Activated CD4-positive, alpha-beta T cell treated with anti-CD3 and anti-CD28 coated beads, Interleukin-2, amount 10 ng/mL, durations not matched to agents 7 days and 5 days (primary cell): ENCODE measurements around the gene SMURF2. TPM values are rescaled to one million over a fixed set of nuclear protein-coding genes. Genes with fewer than 3 reads are reported as not detected.
"Not testable (repeated sequence)": the region's sequence is repeated elsewhere in the genome, so short reads cannot be mapped to it uniquely, and the experiment has no call there.

Experiments
- CTCF ChIA-PET: fragments of 350-600 bp; sonication (Branson Sonifier 250); formaldehyde crosslinking; loops from one replicate; lab custom pipeline; 2021; ENCODE audit warnings: antibody characterized with exemption; lab: Charles Lee
- POLR2A ChIA-PET: fragments of 350-600 bp; sonication (Branson Sonifier 250); formaldehyde crosslinking; loops from one replicate; lab custom pipeline; 2021; ENCODE audit warnings: antibody characterized with exemption; lab: Charles Lee
- DNase-seq: peaks from one replicate; pipeline ENCODE4 v3.0.0-alpha.2; 2020
- H3K27ac Mint-ChIP-seq: one replicate; pipeline ENCODE4 v1.8.0; 2021; ENCODE audit warnings: mild to moderate bottlenecking, moderate library complexity, mixed read lengths
- H3K27me3 Mint-ChIP-seq: one replicate; pipeline ENCODE4 v1.8.0; 2021; ENCODE audit warnings: mixed read lengths
- H3K36me3 Mint-ChIP-seq: one replicate; pipeline ENCODE4 v1.8.0; 2021; ENCODE audit warnings: low read depth, mixed read lengths
- H3K4me1 Mint-ChIP-seq: one replicate; pipeline ENCODE4 v1.8.0; 2021; ENCODE audit warnings: mixed read lengths
- H3K4me3 Mint-ChIP-seq: one replicate; pipeline ENCODE4 v1.8.0; 2021; ENCODE audit warnings: mild to moderate bottlenecking, moderate library complexity, mixed read lengths
- H3K9me3 Mint-ChIP-seq: one replicate; pipeline ENCODE4 v1.8.0; 2021; ENCODE audit warnings: mixed read lengths
- total RNA-seq, 2 experiments: library from RNA; stranded (reverse); gene quantifications; one replicate each; pipeline ENCODE4 v1.2.3, GENCODE V29; 2021

Gene SMURF2
- total RNA-seq, 2 experiments from 2014 or later = 17.4 to 18.2 TPM

DNA sequence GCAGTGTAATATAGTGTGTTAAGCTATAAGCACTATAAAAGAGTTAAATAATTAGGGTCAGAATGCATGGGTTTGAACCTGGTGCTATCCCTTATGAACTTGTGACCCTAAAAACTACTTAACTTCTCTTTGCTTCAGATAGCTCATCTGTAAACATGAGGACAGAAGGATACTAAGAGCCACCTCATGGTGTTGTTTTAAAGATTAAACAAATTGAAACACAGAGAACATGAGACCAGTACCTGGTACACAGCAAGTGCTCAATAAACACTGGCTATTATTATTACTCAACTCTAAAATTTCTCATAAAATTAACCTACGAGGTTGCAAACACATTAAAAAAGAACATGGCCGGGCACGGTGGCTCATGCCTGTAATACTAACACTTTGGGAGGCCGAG lies 43.3 kb downstream of the SMURF2 start:
- peaks cover 4% of the 10 kb centered on the region for H3K36me3 Mint-ChIP-seq
- no peak for DNase-seq
- H3K9me3 Mint-ChIP-seq = no peaks in the 10 kb centered on the region
- H3K27me3 Mint-ChIP-seq = no peaks in the 10 kb centered on the region
- H3K4me1 Mint-ChIP-seq = peaks cover 4% of the 10 kb centered on the region
- no peak overlapping the region for H3K27ac Mint-ChIP-seq
- ChIA-PET POLR2A (no interaction called here), CTCF (no interaction called here)
- no peak overlapping the region for H3K4me3 Mint-ChIP-seq

DNA sequence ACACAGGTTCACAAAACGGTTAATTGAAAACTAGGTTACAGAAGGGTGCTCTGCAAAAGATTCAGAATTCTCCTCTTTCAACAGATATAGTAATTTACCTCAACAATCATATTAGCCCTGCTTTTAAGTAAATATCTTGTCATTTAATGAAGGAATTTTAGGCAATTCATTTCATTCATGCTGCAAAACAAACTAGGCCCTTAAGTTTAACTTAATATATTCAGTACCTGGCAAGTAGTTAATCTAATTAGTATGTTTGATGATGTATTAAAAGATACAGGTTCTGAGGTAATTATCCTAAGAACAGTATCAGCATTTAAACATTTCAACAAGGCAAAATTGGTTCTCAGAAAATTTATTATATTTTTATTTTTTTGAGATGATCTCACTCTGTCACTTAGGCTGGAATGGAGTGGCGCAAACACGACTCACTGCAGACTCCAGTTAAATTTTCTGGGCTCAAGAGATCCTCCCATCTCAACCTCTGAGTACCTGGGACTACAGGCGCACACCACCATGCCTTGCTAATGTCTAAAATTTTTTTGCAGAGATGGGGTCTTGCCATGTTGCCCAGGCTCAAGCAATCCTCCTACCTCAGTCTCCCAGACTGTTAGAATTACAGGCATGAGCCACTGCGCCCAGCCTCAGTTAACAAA lies 44.9 kb downstream of the SMURF2 start:
- H3K27ac Mint-ChIP-seq = no peak overlapping the region
- H3K4me3 Mint-ChIP-seq = no peak overlapping the region
- ChIA-PET CTCF (no interaction called here), POLR2A (no interaction called here)
- DNase-seq = no peak
- no peaks in the 10 kb centered on the region for H3K36me3 Mint-ChIP-seq
- H3K27me3 Mint-ChIP-seq = no peaks in the 10 kb centered on the region
- H3K4me1 Mint-ChIP-seq = peaks cover 4% of the 10 kb centered on the region
- H3K9me3 Mint-ChIP-seq = no peaks in the 10 kb centered on the region

DNA sequence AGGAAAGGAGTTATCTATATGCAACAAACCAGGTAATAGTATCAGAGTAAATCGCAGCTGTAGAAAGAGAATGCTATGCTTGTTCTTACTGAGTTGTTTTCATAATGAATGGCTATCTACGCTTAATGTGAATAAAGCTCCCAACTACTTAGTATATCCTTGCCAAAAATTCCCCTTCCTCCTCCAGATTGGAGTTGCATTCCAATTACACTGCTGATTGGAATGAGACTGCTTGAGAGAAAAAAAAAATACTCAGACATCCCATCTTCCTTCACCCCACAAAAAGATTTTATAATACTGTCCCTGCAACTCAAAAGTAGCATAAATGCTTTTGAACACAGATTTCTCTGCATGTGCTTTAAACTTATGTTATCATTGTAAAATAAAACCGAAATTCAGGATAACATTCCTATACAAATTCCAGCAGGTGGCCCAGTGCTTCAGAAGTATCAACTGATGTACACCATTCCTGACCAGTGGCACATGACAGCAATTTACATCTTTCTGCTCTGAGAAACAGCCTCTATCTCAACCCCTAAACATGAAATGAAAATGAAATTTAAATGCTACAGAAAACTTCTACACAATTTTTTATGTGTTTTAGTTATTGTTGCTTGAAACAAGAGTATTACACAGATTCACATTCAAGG lies 47.0 kb downstream of the SMURF2 start:
- no peak overlapping the region for H3K4me3 Mint-ChIP-seq
- ChIA-PET CTCF (interaction anchor here (1.7 kb wide), 1 partner anchor 17 kb away, joined by 4 read pairs; no protein-coding TSS in a partner anchor), POLR2A (no interaction called here)
- no peak for DNase-seq
- no peak overlapping the region for H3K27ac Mint-ChIP-seq
- H3K27me3 Mint-ChIP-seq = no peaks in the 10 kb centered on the region
- no peaks in the 10 kb centered on the region for H3K9me3 Mint-ChIP-seq
- H3K4me1 Mint-ChIP-seq = peaks cover 4% of the 10 kb centered on the region
- H3K36me3 Mint-ChIP-seq = no peaks in the 10 kb centered on the region

DNA sequence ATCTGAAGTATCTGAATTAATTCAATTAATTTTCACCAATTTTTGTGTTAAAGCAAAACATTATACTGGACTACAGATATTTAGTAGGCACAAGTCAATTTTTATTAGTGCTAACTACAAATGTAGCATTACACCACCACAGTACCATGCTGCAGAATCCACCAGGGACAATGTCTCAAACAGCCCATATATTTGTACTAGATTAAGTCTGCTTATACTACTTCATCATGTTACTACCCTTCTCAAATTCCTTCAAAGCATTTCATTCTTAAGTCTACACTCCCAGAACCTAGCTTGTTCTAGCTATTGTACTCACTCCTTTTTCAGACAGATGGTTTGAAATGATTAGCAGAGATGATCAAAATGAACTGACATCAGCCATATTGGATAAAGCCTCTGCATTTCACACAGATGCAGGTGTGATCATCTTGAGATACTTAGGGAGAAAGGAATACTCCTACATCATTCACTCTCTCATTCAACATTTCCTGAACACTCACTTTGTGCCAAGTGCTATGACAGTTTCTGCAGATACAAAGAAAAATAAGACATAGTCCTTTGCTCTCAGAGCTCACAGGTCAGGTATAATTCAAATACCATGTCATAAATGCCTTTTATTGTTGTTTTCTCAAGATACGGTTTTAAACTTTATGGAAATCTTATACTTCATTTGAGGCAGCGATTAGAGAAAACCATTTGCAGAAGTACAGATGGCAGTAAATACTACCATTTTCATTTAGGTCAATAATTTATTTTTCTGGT lies 47.7 kb downstream of the SMURF2 start:
- Mint-ChIP-seq H3K4me1 (peaks cover 7% of the 10 kb centered on the region), H3K27ac (no peak overlapping the region), H3K36me3 (peaks cover 5% of the 10 kb centered on the region), H3K27me3 (no peaks in the 10 kb centered on the region), H3K9me3 (no peaks in the 10 kb centered on the region), H3K4me3 (no peak overlapping the region)
- POLR2A ChIA-PET = no interaction called here
- CTCF ChIA-PET = interaction anchor here (0.6 to 1.7 kb wide), 3 partner anchors 9 to 18 kb away, joined by 3 to 4 read pairs (median 4); no protein-coding TSS in a partner anchor
- DNase-seq = no peak

DNA sequence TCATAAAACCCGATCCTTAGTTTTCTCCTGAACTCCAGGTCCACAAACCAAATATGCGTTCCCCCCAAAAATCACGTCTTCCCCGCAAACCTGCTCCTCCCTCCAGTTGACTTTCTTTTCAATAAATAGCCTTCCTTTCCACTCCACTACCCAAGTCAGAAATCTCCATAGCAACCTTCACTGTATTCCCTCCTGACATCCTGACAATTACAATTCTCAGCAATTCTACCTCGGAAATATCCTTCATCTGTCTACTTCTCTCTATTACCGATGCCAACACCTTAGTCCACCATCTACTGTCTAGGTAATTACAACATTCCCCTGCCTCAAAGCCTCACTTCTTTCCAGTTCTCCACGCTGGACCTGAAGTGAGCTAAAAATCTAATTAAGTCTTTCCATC lies 50.7 kb downstream of the SMURF2 start:
- no peak for DNase-seq
- H3K9me3 Mint-ChIP-seq = no peaks in the 10 kb centered on the region
- H3K4me3 Mint-ChIP-seq = no peak overlapping the region
- peaks cover 19% of the 10 kb centered on the region for H3K4me1 Mint-ChIP-seq
- peaks cover 13% of the 10 kb centered on the region for H3K36me3 Mint-ChIP-seq
- ChIA-PET CTCF (interaction anchor here (1.2 to 1.3 kb wide), 2 partner anchors 19 to 23 kb away, joined by 3 read pairs; no protein-coding TSS in a partner anchor), POLR2A (no interaction called here)
- H3K27me3 Mint-ChIP-seq = no peaks in the 10 kb centered on the region
- no peak overlapping the region for H3K27ac Mint-ChIP-seq

DNA sequence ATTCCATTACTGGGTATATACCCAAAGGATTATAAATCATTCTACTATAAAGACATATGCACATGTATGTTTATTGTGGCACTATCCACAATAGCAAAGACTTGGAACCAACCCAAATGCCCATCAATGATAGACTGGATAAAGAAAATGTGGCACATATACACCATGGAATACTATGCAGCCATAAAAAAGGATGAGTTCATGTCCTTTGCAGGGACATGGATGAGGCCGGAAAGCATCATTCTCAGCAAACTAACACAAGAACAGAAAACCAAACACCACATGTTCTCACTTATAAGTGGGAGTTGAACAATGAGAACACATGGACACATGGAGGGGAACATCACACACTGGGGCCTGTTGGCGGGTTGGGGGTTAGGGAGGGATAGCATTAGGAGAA lies 51.9 kb downstream of the SMURF2 start:
- H3K4me3 Mint-ChIP-seq, H3K27ac Mint-ChIP-seq, POLR2A ChIA-PET, H3K27me3 Mint-ChIP-seq, H3K9me3 Mint-ChIP-seq, DNase-seq: not testable (repeated sequence)
- CTCF ChIA-PET = interaction anchor here (0.7 kb wide), 1 partner anchor 190 kb away, joined by 3 read pairs; no protein-coding TSS in a partner anchor
- H3K4me1 Mint-ChIP-seq = peaks cover 19% of the 10 kb centered on the region
- peaks cover 13% of the 10 kb centered on the region for H3K36me3 Mint-ChIP-seq

DNA sequence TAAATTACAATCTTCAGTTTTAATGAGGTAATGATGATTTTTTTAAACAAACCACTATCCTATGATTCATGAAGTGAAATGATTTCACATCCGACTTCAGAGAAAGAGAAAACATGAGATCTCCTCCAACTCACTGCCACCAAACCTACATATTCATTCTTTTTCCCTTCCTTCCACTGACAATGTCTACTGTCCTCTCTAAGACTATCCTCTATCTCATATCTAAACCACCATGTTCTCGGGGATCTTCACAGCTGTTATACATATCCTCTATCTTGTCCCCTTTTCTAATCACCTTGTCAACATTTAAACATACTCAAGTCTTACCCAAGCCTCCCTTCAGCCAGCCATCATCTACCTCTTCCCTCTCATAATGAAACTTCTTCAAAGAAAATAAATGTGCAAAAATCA lies 53.5 kb downstream of the SMURF2 start:
- DNase-seq = no peak

DNA sequence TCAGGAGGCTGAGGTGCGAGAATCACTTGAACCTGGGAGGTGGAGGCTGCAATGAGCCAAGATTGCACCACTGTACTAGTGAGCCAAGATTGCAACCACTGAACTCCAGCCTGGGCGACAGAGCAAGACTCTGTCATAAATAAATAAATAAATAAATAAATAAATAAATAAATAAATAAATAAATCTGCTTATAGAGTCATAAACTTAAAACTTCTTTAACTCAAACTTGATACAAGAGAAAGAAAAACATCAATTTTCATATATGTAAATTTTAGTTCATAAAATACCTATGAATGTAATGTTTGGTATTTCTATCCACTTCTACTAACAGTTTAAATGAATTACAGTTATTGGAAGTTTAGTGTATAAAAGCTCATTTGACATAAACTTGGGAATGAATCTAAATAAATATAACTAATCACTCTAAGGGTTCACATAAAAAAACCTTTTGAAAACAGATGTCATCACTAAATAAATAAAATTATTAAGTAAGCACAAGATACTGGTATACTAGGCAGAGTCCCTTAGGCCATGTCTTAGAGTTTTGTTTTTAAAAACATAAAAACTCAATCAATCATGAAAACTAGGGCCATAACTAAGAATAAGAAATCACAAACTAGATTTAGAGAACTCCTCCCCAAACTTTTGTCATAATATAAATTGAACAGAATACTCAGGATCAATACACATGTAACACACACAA lies 54.1 kb downstream of the SMURF2 start:
- ChIA-PET CTCF (no interaction called here), POLR2A (no interaction called here)
- peaks cover 15% of the 10 kb centered on the region for H3K4me1 Mint-ChIP-seq
- H3K36me3 Mint-ChIP-seq = peaks cover 13% of the 10 kb centered on the region
- no peak for DNase-seq
- no peak overlapping the region for H3K4me3 Mint-ChIP-seq
- no peak overlapping the region for H3K27ac Mint-ChIP-seq
- H3K9me3 Mint-ChIP-seq = no peaks in the 10 kb centered on the region
- no peaks in the 10 kb centered on the region for H3K27me3 Mint-ChIP-seq

More for the DNA sequence above, 53.5 kb downstream of the SMURF2 start:
- CTCF ChIA-PET = no interaction called here
- no peaks in the 10 kb centered on the region for H3K27me3 Mint-ChIP-seq
- H3K4me1 Mint-ChIP-seq = peaks cover 15% of the 10 kb centered on the region
- H3K27ac Mint-ChIP-seq = peak overlapping the region; percentile 1
- POLR2A ChIA-PET = no interaction called here
- H3K9me3 Mint-ChIP-seq = no peaks in the 10 kb centered on the region
- H3K36me3 Mint-ChIP-seq = peaks cover 13% of the 10 kb centered on the region
- no peak overlapping the region for H3K4me3 Mint-ChIP-seq

DNA sequence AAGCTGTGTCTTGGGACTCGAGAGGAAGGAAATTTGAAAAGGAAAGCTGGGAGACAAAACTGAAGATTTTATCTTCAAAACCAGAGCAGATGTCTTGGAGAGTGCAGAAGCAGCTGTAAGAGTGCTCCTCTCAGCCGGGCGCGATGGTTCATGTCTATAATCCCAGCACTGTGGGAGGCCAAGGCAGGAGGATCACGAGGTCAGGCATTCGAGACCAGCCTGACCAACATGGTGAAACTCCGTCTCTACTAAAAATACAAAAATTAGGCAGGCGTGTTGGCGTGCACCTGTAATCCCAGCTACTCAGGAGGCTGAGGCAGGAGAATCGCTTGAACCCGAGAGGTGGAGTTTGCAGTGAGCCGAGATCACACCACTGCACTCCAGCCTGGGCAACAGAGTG lies 57.6 kb downstream of the SMURF2 start:
- H3K4me3 Mint-ChIP-seq, H3K27ac Mint-ChIP-seq, H3K9me3 Mint-ChIP-seq, POLR2A ChIA-PET, H3K27me3 Mint-ChIP-seq, H3K36me3 Mint-ChIP-seq, DNase-seq: not testable (repeated sequence)
- CTCF ChIA-PET = interaction anchor here (0.6 kb wide), 1 partner anchor 127 kb away, joined by 4 read pairs; no protein-coding TSS in a partner anchor
- peaks cover 29% of the 10 kb centered on the region for H3K4me1 Mint-ChIP-seq

DNA sequence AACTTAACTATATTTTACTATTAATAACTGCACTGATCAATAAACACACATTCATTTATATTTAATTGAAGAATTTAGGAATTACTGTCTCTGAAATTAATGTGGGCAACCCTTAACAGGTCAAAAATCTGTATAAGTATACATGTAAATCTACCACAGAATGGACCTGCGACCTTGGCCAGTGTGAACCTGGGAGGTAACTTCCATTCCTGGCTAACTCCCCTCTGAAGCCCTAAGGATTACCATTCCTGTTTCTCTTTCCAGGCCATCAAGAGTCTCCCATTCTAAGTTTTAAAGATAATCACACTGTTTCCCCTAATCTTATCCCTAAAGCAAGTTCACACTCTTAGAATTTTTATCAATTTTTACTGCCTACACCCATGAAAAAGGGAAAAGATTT lies 58.1 kb downstream of the SMURF2 start:
- Mint-ChIP-seq H3K27me3 (no peaks in the 10 kb centered on the region), H3K9me3 (no peaks in the 10 kb centered on the region), H3K4me1 (peaks cover 29% of the 10 kb centered on the region), H3K36me3 (peaks cover 4% of the 10 kb centered on the region), H3K4me3 (no peak overlapping the region), H3K27ac (no peak overlapping the region)
- no peak for DNase-seq
- CTCF ChIA-PET = interaction anchor here (0.6 kb wide), 1 partner anchor 295 kb away, joined by 3 read pairs; no protein-coding TSS in a partner anchor
- POLR2A ChIA-PET = no interaction called here

DNA sequence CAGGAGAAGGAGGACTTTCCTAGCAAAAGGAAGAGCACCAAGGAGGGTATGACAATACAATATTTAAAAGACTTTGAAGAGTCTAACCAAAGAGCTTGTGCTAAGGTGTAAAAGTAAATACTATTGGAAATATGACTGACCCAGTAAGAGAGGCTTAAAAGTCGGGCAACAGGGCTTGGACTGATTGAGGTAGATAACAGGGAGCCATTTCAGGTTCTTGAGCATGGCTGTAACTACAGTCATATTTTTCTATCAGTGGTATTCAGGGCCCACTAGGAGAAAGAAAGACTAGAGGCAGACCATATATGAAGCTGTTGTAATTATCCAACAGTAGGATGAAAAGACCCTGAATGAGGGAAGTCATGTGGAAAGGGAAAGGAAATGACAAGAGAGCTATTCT lies 62.3 kb downstream of the SMURF2 start:
- ChIA-PET CTCF (interaction anchor here (0.6 to 1.6 kb wide), 6 partner anchors 11 to 1618 kb away, joined by 3 to 4 read pairs (median 3); no protein-coding TSS in a partner anchor), POLR2A (no interaction called here)
- Mint-ChIP-seq H3K4me3 (peak overlapping the region; percentile 57), H3K9me3 (no peaks in the 10 kb centered on the region), H3K27me3 (no peaks in the 10 kb centered on the region), H3K36me3 (peaks cover 14% of the 10 kb centered on the region), H3K4me1 (peaks cover 38% of the 10 kb centered on the region), H3K27ac (no peak overlapping the region)
- no peak for DNase-seq

DNA sequence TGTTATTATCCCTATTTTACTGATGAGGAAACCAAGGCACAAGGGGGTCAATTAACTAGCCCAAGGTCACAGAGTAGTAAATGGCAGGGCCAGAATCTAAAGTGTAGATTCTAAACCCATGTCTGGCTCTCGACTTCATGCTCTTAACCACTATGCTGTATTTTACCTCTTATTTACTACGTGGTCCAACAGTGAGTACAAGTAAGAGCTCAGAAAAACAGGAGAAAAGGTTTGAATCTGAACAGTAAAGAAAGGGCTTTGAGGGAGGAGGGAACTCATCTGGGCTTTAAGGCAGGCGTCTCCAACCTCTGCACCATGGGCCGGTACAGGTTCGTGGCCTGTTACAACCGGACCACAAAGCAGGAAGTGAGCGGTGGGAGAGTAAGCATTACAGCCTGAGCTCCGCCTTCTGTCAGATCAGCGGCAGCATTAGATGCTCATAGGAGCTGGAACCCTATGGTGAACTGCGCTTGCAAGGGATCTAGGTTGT lies 62.9 kb downstream of the SMURF2 start:
- H3K9me3 Mint-ChIP-seq = no peaks in the 10 kb centered on the region
- H3K4me3 Mint-ChIP-seq = peak overlapping the region; percentile 57
- H3K27ac Mint-ChIP-seq = peak overlapping the region; percentile 82
- H3K4me1 Mint-ChIP-seq = peaks cover 38% of the 10 kb centered on the region
- peak; percentile 80 for DNase-seq
- H3K27me3 Mint-ChIP-seq = no peaks in the 10 kb centered on the region
- CTCF ChIA-PET = interaction anchor here (0.9 to 1.6 kb wide), 5 partner anchors 10 to 58 kb away, joined by 3 to 4 read pairs (median 3); no protein-coding TSS in a partner anchor
- H3K36me3 Mint-ChIP-seq = peaks cover 14% of the 10 kb centered on the region
- POLR2A ChIA-PET = no interaction called here
